Activated naive CD4-positive, alpha-beta T cell treated with anti-CD3 and anti-CD28 coated beads, Interleukin-2, amount 50 U/mL, for 16 hours (primary cell): ENCODE data around the gene ZNRD2.
A peak's percentile ranks its signal among the peaks of the same experiment; 100 is the strongest.
"Not testable (repeated sequence)": the region's sequence is repeated elsewhere in the genome, so short reads cannot be mapped to it uniquely, and the experiment has no call there.

ENCODE experiments used
- DNase-seq: peaks from one replicate; pipeline ENCODE4 v3.0.0-alpha.2; 2020

Gene ZNRD2

GRCh38 chr11:65557280-65558001, 12.8 kb upstream of the ZNRD2 start:
- peak; percentile 44 for DNase-seq

GRCh38 chr11:65558002-65558929, 12.0 kb upstream of the ZNRD2 start, which contains the start of gene LTBP3:
TSS of gene LTBP3 (minus strand) at chr11:65558359. CDS start at chr11:65557959, 400 bp downstream.
- DNase-seq, result peak; percentile 46

GRCh38 chr11:65558930-65559509, 11.3 kb upstream of the ZNRD2 start:
- DNase-seq, result no peak

- DNase-seq, result no peak
These were observed 10.7 kb upstream of the ZNRD2 start for GRCh38 chr11:65559535-65559934.

- no peak for DNase-seq
These were observed 10.2 kb upstream of the ZNRD2 start for GRCh38 chr11:65559951-65560537.

- DNase-seq, result no peak
These were observed 9.5 kb upstream of the ZNRD2 start for GRCh38 chr11:65560555-65561418.

GRCh38 chr11:65562020-65562419, 8.3 kb upstream of the ZNRD2 start:
- DNase-seq, result no peak

GRCh38 chr11:65562788-65563187, 7.5 kb upstream of the ZNRD2 start:
- DNase-seq, result no peak

GRCh38 chr11:65563601-65564000, 6.7 kb upstream of the ZNRD2 start:
- no peak for DNase-seq

GRCh38 chr11:65564879-65565559, 5.3 kb upstream of the ZNRD2 start:
- DNase-seq, result not testable (repeated sequence)

- no peak for DNase-seq
These were observed 4.4 kb upstream of the ZNRD2 start for GRCh38 chr11:65565624-65566453.

- no peak for DNase-seq
These were observed 909 bp upstream of the ZNRD2 start for GRCh38 chr11:65569164-65569972.

- no peak for DNase-seq
These were observed 1.1 kb downstream of the ZNRD2 start for GRCh38 chr11:65571420-65571819.

- no peak for DNase-seq
These were observed 1.7 kb downstream of the ZNRD2 start for GRCh38 chr11:65571940-65572339.

- peak; percentile 89 for DNase-seq
These were observed 2.2 kb downstream of the ZNRD2 start, which contains the start of gene FAM89B for GRCh38 chr11:65572356-65573051. TSS of gene FAM89B (plus strand) at chr11:65572538. CDS start at chr11:65572670, 132 bp downstream.

- DNase-seq, result no peak
These were observed 3.3 kb downstream of the ZNRD2 start for GRCh38 chr11:65573391-65574079.

- DNase-seq, result peak; percentile 78
These were observed 4.0 kb downstream of the ZNRD2 start for GRCh38 chr11:65574109-65574810.
